ENCODE results near the gene TUBB3.
"Not testable (repeated sequence)": the region's sequence is repeated elsewhere in the genome, so short reads cannot be mapped to it uniquely, and the experiment has no call there.

TUBB3 gene

DNA sequence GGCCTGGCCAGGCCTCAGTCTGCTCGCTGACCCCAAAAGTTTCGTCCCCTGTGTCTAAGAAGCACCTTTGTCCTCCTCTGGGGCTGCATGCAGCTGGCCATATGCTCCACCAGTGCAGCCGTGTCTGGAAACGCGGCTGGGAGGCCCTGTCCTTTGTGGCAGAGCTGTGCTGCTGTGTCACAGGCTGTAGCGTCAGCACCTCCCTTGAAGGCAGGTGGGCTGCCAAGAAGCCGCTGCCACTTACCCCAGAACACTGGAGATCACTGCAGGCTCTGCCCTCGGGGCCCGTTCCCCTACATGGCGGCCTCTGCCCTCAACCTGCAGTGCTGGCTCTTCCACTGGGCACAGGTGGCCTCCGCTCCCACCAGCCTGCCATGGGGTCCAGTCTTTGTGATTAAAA, 20.2 kb upstream of the TUBB3 start:
- no peak for DNase-seq

- no peak for DNase-seq
Observed at GRCh38 chr16:89903908-89904515, 19.1 kb upstream of the TUBB3 start.

DNA sequence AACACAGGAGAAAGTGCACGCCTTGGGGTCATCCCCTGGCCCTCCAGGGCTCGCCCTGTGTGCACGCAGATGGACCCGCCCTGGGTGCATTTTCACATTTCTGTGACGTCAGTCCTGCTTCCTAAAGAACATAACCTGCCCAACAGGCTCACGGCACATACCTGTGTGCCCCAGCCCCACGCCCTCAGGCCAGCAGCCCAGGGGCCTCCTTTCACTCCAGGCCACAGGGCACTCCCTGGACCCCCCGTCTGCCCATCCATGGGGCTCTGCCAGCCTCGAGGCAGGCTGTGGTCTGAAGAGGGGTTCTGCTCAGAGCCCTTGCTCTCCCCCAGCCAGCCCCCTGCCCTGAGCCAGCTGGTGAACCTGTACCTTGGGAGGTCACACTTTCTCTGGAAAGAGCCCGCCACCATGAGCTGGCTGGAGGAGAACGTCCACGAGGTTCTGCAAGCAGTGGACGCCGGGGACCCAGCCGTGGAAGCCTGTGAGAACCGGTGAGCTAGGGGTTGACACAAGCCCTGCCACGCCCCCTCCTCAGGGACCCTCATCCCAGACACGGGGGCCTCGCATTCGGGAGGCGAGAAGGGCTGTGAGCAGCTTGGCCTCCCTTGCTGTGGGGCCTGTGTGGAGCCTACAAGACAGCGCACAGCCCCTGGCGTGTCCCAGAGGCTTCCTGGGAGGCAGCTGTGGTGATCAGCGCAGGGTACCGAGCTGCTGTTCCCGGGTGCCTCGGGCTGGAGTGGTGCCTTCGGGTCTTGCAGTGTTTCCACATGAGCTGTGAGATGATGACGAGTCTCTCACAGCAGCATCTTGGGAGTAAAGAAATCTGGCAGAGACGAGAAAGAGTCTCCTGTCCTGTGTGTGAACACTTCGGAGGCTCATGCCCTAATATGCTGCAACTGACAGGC, 18.3 kb upstream of the TUBB3 start:
- no peak for DNase-seq

- DNase-seq = no peak
Observed at GRCh38 chr16:89905511-89906139, 17.5 kb upstream of the TUBB3 start.

DNA sequence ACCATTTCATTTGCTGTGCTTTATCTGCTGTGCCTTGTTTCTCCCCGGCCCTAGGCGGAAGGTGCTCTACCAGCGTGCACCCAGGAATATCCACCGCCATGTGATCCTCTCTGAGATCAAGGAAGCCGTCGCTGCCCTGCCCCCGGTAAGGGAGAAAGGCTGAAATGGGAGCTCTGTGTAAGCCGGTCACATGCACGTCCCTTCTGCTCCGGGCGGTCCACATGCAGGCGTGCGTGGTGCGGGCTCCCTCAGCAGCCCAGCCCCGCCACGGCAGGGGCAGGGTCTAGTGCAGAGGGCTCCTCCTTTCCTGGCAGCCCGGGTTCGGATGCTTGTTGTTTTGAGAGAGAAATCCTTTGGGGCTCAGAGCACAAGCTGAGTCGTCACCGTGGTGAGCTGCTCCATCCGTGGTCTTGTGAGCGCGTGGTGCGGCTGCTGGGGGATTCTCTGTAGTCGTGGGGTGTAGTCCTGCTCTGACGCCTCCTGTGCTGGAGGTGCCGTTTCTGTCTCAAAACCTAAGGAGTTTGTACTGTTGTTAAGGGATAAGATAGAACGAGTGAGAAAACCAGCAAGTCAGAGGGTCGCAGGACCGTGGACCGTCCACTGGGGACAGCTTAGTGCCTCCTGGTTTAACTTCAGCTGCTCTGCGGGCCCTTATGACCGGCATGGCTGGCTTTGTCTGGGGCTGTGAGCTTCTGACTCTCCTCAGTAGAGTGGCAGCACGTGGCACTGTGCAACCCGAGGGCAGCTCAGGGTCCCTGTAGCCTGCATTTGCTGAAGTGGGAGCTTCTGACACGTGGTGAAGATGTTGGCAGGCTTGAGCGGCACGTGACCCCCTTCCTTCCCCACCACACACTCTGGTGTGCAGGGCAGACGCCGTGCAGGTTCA, 16.8 kb upstream of the TUBB3 start:
- DNase-seq = no peak

GRCh38 chr16:89907055-89907814, 15.9 kb upstream of the TUBB3 start:
- DNase-seq = no peak

GRCh38 chr16:89908236-89908635, 14.9 kb upstream of the TUBB3 start:
- DNase-seq = no peak

DNA sequence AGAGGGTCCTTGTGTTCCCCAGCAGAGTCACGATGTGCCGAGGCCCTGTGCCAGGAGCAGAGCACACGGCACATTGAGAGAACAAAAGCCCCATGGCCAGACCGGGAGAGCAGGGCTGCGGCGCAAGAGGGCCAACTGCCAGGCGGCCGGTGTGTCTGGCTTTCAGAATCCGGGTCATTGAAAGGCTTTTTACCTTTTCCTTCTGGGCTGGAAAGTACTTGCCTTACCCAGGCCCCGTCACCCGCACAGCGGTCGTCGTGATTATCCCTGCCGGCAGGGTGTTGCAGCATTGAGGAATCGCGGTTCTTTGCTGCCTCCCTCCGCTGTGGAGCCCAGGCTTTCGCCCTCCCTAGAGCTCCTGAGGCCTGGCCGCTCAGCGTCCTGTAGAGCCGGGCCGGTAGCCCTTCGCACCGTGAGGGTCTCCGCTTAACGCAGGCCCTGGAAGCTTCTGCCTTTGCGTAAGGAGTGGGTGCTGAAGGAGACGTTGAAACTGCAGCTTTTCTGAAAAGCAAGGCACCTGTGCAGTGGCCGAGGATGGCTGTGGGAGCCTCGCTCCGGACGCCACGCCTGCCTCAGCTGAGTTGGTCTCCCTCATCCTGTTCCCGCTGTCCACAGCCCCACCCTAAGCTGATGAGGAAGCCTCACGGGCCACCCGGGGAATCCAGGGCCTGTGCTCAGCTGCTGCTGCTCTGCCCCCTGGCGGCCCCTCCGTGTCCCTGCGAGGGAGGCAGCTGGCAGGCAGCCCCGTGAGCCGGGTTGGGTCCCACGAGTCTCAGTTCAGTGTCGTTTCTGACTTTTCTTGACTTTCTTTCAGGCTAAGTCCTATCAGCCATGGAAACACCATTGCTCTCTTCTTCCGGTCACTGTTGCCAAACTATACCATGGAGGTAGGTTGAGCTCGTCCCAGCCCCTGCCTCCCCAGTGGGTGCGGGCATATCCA, 13.1 kb upstream of the TUBB3 start:
- peak; percentile 51 for DNase-seq

DNA sequence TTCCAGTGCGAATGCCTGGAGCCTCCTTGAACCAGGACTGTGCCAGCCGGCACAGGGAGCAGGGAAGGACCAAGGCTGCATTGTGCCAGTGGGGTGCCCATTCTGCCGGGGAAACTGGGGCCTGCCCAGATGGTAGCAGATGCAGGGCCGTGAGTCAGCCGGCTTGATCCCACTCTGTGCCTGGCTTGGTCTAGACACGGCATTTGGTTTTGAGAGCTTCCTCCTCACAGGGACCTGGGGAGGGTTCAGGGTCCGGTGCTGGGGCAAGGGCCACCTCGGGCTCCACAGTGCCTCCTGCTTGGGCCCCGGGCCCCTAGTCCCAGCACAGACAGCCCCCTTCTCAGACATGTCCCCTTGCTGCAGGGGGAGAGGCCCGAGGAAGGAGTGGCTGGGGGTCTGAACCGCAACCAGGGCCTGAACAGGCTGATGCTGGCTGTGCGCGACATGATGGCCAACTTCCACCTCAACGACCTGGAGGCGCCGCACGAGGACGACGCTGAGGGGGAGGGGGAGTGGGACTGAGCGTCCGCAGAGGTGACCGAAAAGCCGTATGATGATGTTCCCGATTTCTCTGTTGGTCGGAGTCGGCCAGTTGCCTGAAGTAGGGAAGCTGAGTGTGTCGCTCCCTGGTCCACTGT, 12.3 kb upstream of the TUBB3 start:
- no peak for DNase-seq

DNA sequence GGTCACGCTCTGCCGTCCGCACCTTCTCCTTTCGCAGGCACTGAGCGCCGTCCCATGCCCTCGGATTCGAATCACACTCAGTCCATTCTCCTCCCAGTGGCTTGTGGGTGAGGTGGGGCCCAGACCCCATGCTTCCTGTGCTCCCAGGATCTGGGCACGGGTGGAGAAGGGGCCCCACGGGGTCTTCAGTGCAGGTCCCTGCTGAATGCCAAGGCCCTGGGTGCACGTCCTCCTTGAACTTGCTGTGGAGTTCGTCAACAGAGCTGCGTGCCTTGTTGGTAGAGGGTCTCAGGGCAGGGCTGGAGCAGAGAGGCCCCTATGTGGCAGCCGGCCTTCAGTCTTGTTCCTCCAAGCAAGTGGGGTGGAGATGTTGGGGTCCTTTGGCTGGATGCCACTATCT, 11.8 kb upstream of the TUBB3 start:
- no peak for DNase-seq

DNA sequence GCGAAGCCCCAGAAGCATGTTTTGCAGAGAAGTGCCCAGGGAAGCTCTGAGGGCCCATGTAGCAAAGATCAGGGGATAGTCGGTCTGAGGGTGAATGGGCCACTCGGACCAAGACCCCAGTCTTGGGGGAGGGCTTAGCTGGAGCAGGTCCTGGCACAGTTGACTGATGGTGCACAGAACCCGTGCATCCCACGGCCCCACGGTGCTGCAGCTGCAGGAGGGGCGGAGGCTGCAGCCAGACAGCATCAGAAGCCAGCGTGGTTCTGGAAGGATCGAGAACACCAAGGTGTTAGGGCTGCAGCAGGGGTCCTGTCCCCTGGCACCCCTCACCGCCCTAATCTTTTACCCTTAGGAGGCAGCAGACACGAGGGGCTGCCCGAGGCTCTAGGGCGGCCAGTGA, 11.0 kb upstream of the TUBB3 start:
- no peak for DNase-seq

- DNase-seq = no peak
Observed at GRCh38 chr16:89912627-89913026, 10.5 kb upstream of the TUBB3 start.

GRCh38 chr16:89913408-89914387, 9.4 kb upstream of the TUBB3 start:
- DNase-seq = no peak

- DNase-seq = not testable (repeated sequence)
Observed at GRCh38 chr16:89914642-89915285, 8.4 kb upstream of the TUBB3 start.

GRCh38 chr16:89915303-89916232, 7.6 kb upstream of the TUBB3 start:
- DNase-seq = no peak

DNA sequence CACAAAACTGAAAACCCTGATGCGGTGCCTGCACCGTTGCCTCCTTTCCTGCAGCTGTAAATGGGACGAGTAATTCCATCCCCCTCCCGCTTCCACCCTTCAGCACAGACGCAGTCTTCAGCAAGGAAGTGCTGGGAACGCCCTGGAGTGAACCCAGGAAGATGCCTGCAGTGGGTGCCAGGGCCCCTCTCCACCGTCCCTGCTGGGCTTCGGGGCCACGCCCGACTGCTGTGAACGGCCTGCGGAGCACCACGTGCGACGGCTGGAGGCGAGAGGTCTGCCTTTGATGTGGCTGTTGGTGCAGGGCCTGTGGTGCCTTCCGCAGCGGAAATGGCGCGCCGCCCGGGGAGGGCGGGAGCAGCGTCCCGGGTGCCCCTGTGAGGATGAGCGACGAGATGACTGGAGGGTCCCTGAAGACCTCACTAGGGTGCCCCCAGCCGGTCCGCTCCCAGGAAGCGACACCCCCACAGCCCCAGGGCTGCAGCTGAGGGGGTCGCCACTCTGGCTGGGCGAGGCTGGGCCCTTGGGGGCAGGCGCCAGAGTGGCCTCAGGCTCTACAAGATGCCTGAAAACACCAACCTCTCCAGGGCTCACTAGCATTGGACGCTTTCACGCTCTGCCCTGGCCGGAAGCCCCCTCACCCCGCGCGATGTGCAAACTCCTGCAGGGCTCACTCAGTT, 5.2 kb upstream of the TUBB3 start:
- DNase-seq = peak; percentile 78

Data from activated effector memory CD4-positive, alpha-beta T cell treated with Interleukin-2 at 50 U/mL for 16 hours (primary cell).